Astrocyte (in vitro differentiated cells and primary cell): ENCODE measurements around the gene ATRIP. TPM values are rescaled to one million over a fixed set of nuclear protein-coding genes. Genes with fewer than 3 reads are reported as not detected.

Experiments
- DNase-seq: peaks from one replicate; pipeline ENCODE4 v3.0.0-alpha.2; 2010; ENCODE audit warnings: low read depth
- FAIRE-seq: peaks from 2 replicates; lab custom pipeline; 2011; peaks lifted over from hg19 to GRCh38; lab: Jason Lieb, UNC
- H2AFZ ChIP-seq: 2 replicates; pipeline ENCODE4 v1.6.0; 2012; ENCODE audit warnings: low read depth, low read length, inconsistent platforms
- H3K27ac ChIP-seq: 2 replicates; pipeline ENCODE4 v1.5.1; 2011; ENCODE audit warnings: low read depth, low read length, inconsistent platforms
- H3K27me3 ChIP-seq: 2 replicates; pipeline ENCODE4 v1.6.0; 2011; ENCODE audit warnings: low read length, inconsistent platforms; ENCODE audit not compliant: insufficient read depth
- H3K36me3 ChIP-seq: 2 replicates; pipeline ENCODE4 v1.5.1; 2011; ENCODE audit warnings: low read length, inconsistent platforms; ENCODE audit not compliant: insufficient read depth
- H3K4me1 ChIP-seq: 2 replicates; pipeline ENCODE4 v1.5.1; 2011; ENCODE audit warnings: low read length, inconsistent platforms; ENCODE audit not compliant: insufficient read depth
- H3K4me2 ChIP-seq: 2 replicates; pipeline ENCODE4 v1.6.0; 2012; ENCODE audit warnings: low read length, inconsistent platforms
- H3K4me3 ChIP-seq: 2 replicates; pipeline ENCODE4 v1.5.1; 2011; ENCODE audit warnings: low read depth, mild to moderate bottlenecking, low read length, inconsistent platforms; ENCODE audit not compliant: insufficient read depth
- H3K79me2 ChIP-seq: 2 replicates; pipeline ENCODE4 v1.6.0; 2012; ENCODE audit warnings: mild to moderate bottlenecking, low read length, inconsistent platforms; ENCODE audit not compliant: insufficient read depth
- H3K9ac ChIP-seq: 2 replicates; pipeline ENCODE4 v1.6.0; 2012; ENCODE audit warnings: mild to moderate bottlenecking, low read length, inconsistent platforms
- H3K9me3 ChIP-seq: 2 replicates; pipeline ENCODE4 v1.5.1; 2012; ENCODE audit warnings: low read depth, mild to moderate bottlenecking, low read length, inconsistent platforms; ENCODE audit not compliant: insufficient read depth
- H4K20me1 ChIP-seq: 2 replicates; pipeline ENCODE4 v1.6.0; 2012; ENCODE audit warnings: low read length, inconsistent platforms; ENCODE audit not compliant: insufficient read depth
- H3K27ac Mint-ChIP-seq: one replicate; pipeline ENCODE4 v1.8.0; 2021; ENCODE audit warnings: mild to moderate bottlenecking, mixed read lengths; ENCODE audit not compliant: unreplicated experiment
- H3K27me3 Mint-ChIP-seq: one replicate; pipeline ENCODE4 v1.8.0; 2021; ENCODE audit warnings: low read depth, mixed read lengths; ENCODE audit not compliant: unreplicated experiment
- H3K36me3 Mint-ChIP-seq: one replicate; pipeline ENCODE4 v1.8.0; 2021; ENCODE audit warnings: low read depth, mixed read lengths; ENCODE audit not compliant: unreplicated experiment
- H3K4me1 Mint-ChIP-seq: one replicate; pipeline ENCODE4 v1.8.0; 2021; ENCODE audit warnings: low read depth, mixed read lengths; ENCODE audit not compliant: unreplicated experiment
- H3K4me3 Mint-ChIP-seq: one replicate; pipeline ENCODE4 v1.8.0; 2021; ENCODE audit warnings: mild to moderate bottlenecking, moderate library complexity, mixed read lengths; ENCODE audit not compliant: unreplicated experiment
- H3K9me3 Mint-ChIP-seq: one replicate; pipeline ENCODE4 v1.8.0; 2021; ENCODE audit warnings: mild to moderate bottlenecking, mixed read lengths; ENCODE audit not compliant: unreplicated experiment
- EZH2 ChIP-seq: IDR thresholded peaks from 2 replicates; pipeline ENCODE4 v1.6.1; 2012; ENCODE audit warnings: mild to moderate bottlenecking, low read length, inconsistent platforms; ENCODE audit not compliant: insufficient read depth
- total RNA-seq: library from RNA; stranded (reverse); gene quantifications from 2 replicates; pipeline ENCODE4 v1.2.1, GENCODE V29; 2021
- TF ChIP-seq, protein P1 (sequence below): IDR thresholded peaks from 2 replicates; pipeline ENCODE4 v1.5.1; 2011; ENCODE audit warnings: low read depth, mild to moderate bottlenecking, inconsistent platforms, low read length, moderate library complexity; ENCODE audit not compliant: insufficient read depth

ATRIP gene
- total RNA-seq, 1 donor from 2014 or later = 6.2 TPM

DNA sequence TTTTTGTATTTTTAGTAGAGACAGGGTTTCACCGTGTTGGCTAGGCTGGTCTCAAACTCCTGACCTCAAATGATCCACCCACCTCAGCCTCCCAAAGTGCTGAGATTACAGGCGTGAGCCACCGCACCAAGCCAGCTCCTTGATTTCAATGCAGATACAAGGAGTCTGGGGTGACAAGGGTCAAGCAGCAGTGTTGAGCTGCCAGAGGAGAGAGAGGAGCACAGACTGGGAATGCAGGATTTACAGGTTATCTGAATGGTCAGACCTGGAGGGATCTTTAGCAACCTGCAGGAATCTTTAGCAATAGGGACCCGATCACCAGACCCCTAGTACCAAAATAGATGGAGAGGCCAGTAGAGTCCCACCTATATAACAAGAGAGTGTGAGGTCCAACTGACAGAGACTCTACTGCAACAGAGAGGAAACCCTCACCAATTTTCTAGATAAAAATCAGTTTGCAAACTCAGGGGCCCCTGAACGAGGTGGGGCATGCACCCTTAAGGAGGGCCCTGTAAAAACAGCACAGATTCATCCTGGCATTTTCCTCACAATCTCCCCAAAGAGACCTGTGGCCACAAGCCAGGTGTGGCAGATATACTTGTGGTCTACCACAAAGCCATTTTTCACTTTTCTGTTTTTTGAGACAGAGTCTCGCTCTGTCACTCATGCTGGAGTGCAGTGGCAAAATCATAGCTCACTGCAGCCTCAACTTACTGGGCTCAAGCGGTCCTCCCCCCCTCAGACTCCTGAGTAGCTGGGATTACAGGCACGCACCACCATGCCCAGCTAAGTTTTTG lies 68.1 kb downstream of the ATRIP start:
- Histone ChIP-seq H4K20me1 (no peaks in the 10 kb centered on the region), H3K36me3 (no peaks in the 10 kb centered on the region), H3K9ac (no peak overlapping the region), H3K4me1 (no peaks in the 10 kb centered on the region), H3K4me2 (no peak overlapping the region), H3K27me3 (no peaks in the 10 kb centered on the region), H3K9me3 (no peaks in the 10 kb centered on the region), H2AFZ (no peak overlapping the region), H3K27ac (no peak overlapping the region), H3K4me3 (no peak overlapping the region), H3K79me2 (no peaks in the 10 kb centered on the region)
- DNase-seq (no peak), FAIRE-seq (no peak)
- Mint-ChIP-seq H3K27me3 (no peaks in the 10 kb centered on the region), H3K9me3 (no peaks in the 10 kb centered on the region), H3K27ac (no peak overlapping the region), H3K4me3 (no peak overlapping the region), H3K4me1 (no peaks in the 10 kb centered on the region), H3K36me3 (peaks cover 7% of the 10 kb centered on the region)
- TF ChIP-seq, protein P1, sequence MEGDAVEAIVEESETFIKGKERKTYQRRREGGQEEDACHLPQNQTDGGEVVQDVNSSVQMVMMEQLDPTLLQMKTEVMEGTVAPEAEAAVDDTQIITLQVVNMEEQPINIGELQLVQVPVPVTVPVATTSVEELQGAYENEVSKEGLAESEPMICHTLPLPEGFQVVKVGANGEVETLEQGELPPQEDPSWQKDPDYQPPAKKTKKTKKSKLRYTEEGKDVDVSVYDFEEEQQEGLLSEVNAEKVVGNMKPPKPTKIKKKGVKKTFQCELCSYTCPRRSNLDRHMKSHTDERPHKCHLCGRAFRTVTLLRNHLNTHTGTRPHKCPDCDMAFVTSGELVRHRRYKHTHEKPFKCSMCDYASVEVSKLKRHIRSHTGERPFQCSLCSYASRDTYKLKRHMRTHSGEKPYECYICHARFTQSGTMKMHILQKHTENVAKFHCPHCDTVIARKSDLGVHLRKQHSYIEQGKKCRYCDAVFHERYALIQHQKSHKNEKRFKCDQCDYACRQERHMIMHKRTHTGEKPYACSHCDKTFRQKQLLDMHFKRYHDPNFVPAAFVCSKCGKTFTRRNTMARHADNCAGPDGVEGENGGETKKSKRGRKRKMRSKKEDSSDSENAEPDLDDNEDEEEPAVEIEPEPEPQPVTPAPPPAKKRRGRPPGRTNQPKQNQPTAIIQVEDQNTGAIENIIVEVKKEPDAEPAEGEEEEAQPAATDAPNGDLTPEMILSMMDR = no peak
- TF ChIP-seq EZH2 = no peak

Other genes starting within 250 kb of the ATRIP start
- gene CAMP, start 223.2 kb upstream of the ATRIP start, total RNA-seq = not detected in 2 replicates
- gene ZNF589, start 205.6 kb upstream of the ATRIP start, total RNA-seq = 9.1 and 9.9 TPM in 2 replicates
- 23.3 and 25.0 TPM in 2 replicates for gene NME6, start 145.4 kb upstream of the ATRIP start, total RNA-seq
- gene SPINK8, start 113.1 kb upstream of the ATRIP start, total RNA-seq = not detected in 2 replicates
- not detected in 2 replicates for gene FBXW12, start 74.5 kb upstream of the ATRIP start, total RNA-seq
- gene PLXNB1, start 16.7 kb upstream of the ATRIP start, total RNA-seq = 42.0 and 59.2 TPM in 2 replicates
- gene CCDC51, start 6.6 kb upstream of the ATRIP start, total RNA-seq = 16.4 and 16.5 TPM in 2 replicates
- 252 and 272 TPM in 2 replicates for gene TMA7, start 6.5 kb upstream of the ATRIP start, total RNA-seq
- gene SHISA5, start 57.4 kb downstream of the ATRIP start, total RNA-seq = 333 and 346 TPM in 2 replicates
- 27.5 and 27.8 TPM in 2 replicates for gene PFKFB4, start 110.1 kb downstream of the ATRIP start, total RNA-seq
- 2.8 and 3.3 TPM in 2 replicates for gene UCN2, start 117.0 kb downstream of the ATRIP start, total RNA-seq
- 25.8 and 28.7 TPM in 2 replicates for gene COL7A1, start 148.6 kb downstream of the ATRIP start, total RNA-seq
- gene UQCRC1, start 162.9 kb downstream of the ATRIP start, total RNA-seq = 190 and 199 TPM in 2 replicates
- gene TMEM89, start 175.0 kb downstream of the ATRIP start, total RNA-seq = 0.36 and 0.48 TPM in 2 replicates
- 30.3 and 32.0 TPM in 2 replicates for gene SLC26A6, start 188.7 kb downstream of the ATRIP start, total RNA-seq
- gene CELSR3, start 216.1 kb downstream of the ATRIP start, total RNA-seq = 8.6 and 10.2 TPM in 2 replicates
- gene NCKIPSD, start 239.2 kb downstream of the ATRIP start, total RNA-seq = 18.3 and 21.6 TPM in 2 replicates